HepG2 (cell line): Measurements from ENCODE around the gene LAMP2. TPM values are rescaled to one million over a fixed set of nuclear protein-coding genes. Genes with fewer than 3 reads are reported as not detected.
"Not testable (repeated sequence)": the region's sequence is repeated elsewhere in the genome, so short reads cannot be mapped to it uniquely, and the experiment has no call there.

Experiments used
- ATAC-seq: fragments of 200-7000 bp; cut with Tn5 transposase; 3 replicates; pipeline ENCODE4 v1.9.1; 2020; ENCODE audit warnings: mild to moderate bottlenecking, moderate library complexity
- BruUV-seq: library from RNA; stranded (reverse); fragments of 400-500 nt; replicated peaks from 2 replicates; lab custom pipeline; 2021; lab: Mats Ljungman, UMichigan
- CTCF ChIA-PET: fragments of 300-600 bp; formaldehyde crosslinking; extraction: SDS; loops from one replicate; lab custom pipeline; 2021; ENCODE audit warnings: low total read pairs, inconsistent platforms, low intra/inter-chr PET ratio; lab: Yijun Ruan, JAX
- POLR2A ChIA-PET: fragments of 350-600 bp; sonication (Branson Sonifier 250); formaldehyde crosslinking; loops from one replicate; lab custom pipeline; 2020; ENCODE audit warnings: antibody characterized with exemption, inconsistent platforms; lab: Yijun Ruan, JAX
- DNase-seq: peaks from one replicate; pipeline ENCODE4 v3.0.0-alpha.2; 2015; ENCODE audit warnings: low spot score
- FAIRE-seq: peaks from 3 replicates; lab custom pipeline; 2011; peaks lifted over from hg19 to GRCh38; lab: Jason Lieb, UNC
- H2AFZ ChIP-seq: one replicate; pipeline ENCODE4 v1.6.1; 2011; ENCODE audit warnings: low read length, inconsistent platforms
- H3K27ac ChIP-seq: fragments of 300-600 bp; 3 replicates; pipeline ENCODE4 v1.8.0; 2011; ENCODE audit warnings: mixed run types, mild to moderate bottlenecking, mixed read lengths, low read length, inconsistent platforms; ENCODE audit not compliant: insufficient read depth; ENCODE audit errors: extremely low read length
- H3K27me3 ChIP-seq, 2 experiments: fragments of 200-600 bp in 1 of 2; 2 replicates in 1 of 2; 3 replicates in 1 of 2; pipeline versions ENCODE4 v1.6.0 to v1.8.0; 2011; ENCODE audit warnings: low read length in 2 of 2, mild to moderate bottlenecking in 2 of 2, moderate library complexity in 2 of 2, inconsistent platforms in 1 of 2; ENCODE audit not compliant: insufficient read depth in 2 of 2, control insufficient read depth in 1 of 2
- H3K36me3 ChIP-seq, 2 experiments: fragments of 200-600 bp in 1 of 2; replicated peaks in 1 of 2; 2 replicates in 1 of 2; 3 replicates in 1 of 2; pipeline versions ENCODE4 v1.5.1 to v1.8.0; 2011; ENCODE audit warnings: low read length in 2 of 2, inconsistent platforms in 1 of 2; ENCODE audit not compliant: insufficient read depth in 2 of 2, control insufficient read depth in 1 of 2
- H3K4me1 ChIP-seq: 2 replicates; pipeline ENCODE4 v1.5.1; 2012; ENCODE audit warnings: low read length, inconsistent platforms; ENCODE audit not compliant: insufficient read depth
- H3K4me2 ChIP-seq: 2 replicates; pipeline ENCODE4 v1.6.0; 2011; ENCODE audit warnings: low read depth, low read length, inconsistent platforms
- H3K4me3 ChIP-seq, 3 experiments: fragments of 200-600 bp in 1 of 3; sonication (generic), shearing (Covaris generic) in 1 of 3; replicated peaks in 1 of 3; 2 replicates each; pipeline ENCODE4 v1.5.1; 2011 to 2016; ENCODE audit warnings: low read length in 3 of 3, inconsistent platforms in 2 of 3, low read depth in 2 of 3, mild to moderate bottlenecking in 2 of 3, control low read depth in 1 of 3, mixed read lengths in 1 of 3; ENCODE audit not compliant: insufficient read depth in 1 of 3
- H3K79me2 ChIP-seq: one replicate; pipeline ENCODE4 v1.6.1; 2011; ENCODE audit warnings: low read length, inconsistent platforms; ENCODE audit not compliant: insufficient read depth
- H3K9ac ChIP-seq: 2 replicates; pipeline ENCODE4 v1.6.0; 2011; ENCODE audit warnings: mild to moderate bottlenecking, low read depth, low read length, inconsistent platforms; ENCODE audit not compliant: insufficient read depth
- H3K9me3 ChIP-seq: 2 replicates; pipeline ENCODE4 v1.5.1; 2012; ENCODE audit warnings: mild to moderate bottlenecking, low read length
- H4K20me1 ChIP-seq: 2 replicates; pipeline ENCODE4 v1.6.0; 2011; ENCODE audit warnings: inconsistent platforms, mild to moderate bottlenecking, low read length, moderate library complexity; ENCODE audit not compliant: insufficient read depth
- BCL6 ChIP-seq: IDR thresholded peaks from 2 replicates; pipeline ENCODE4 v1.6.1; 2016; ENCODE audit warnings: missing genetic modification reagents, missing compliant biosample characterization
- GFI1 ChIP-seq: sonication (generic); formaldehyde crosslinking; IDR thresholded peaks from 2 replicates; pipeline ENCODE4 v1.5.0; 2020; ENCODE audit warnings: missing genetic modification reagents, mild to moderate bottlenecking, borderline replicate concordance
- HIVEP1 ChIP-seq: sonication (generic); formaldehyde crosslinking; IDR thresholded peaks from 2 replicates; pipeline ENCODE4 v1.4.0; 2020; ENCODE audit warnings: mild to moderate bottlenecking, missing genetic modification reagents
- HOXA7 ChIP-seq: sonication (generic); formaldehyde crosslinking; IDR thresholded peaks from 2 replicates; pipeline ENCODE4 v1.8.1; 2022; ENCODE audit warnings: mild to moderate bottlenecking, missing genetic modification reagents, moderate library complexity
- KAT2B ChIP-seq: fragments of 150-350 bp; IDR thresholded peaks from 2 replicates; pipeline ENCODE4 v1.6.1; 2014; ENCODE audit warnings: low read depth, low read length, borderline replicate concordance
- NR2F2 ChIP-seq: IDR thresholded peaks from 2 replicates; pipeline ENCODE4 v1.6.1; 2012; ENCODE audit warnings: low read depth, inconsistent platforms, borderline replicate concordance
- RBAK ChIP-seq: sonication (generic); formaldehyde crosslinking; IDR thresholded peaks from 2 replicates; pipeline ENCODE4 v1.5.1; 2020; ENCODE audit warnings: mild to moderate bottlenecking, missing genetic modification reagents
- SIX4 ChIP-seq: sonication (generic); formaldehyde crosslinking; IDR thresholded peaks from 2 replicates; pipeline ENCODE4 v1.4.0; 2020; ENCODE audit warnings: missing genetic modification reagents
- SRY ChIP-seq: sonication (generic); formaldehyde crosslinking; IDR thresholded peaks from 2 replicates; pipeline ENCODE4 v1.8.0; 2022; ENCODE audit warnings: mild to moderate bottlenecking, missing genetic modification reagents
- ZNF589 ChIP-seq: sonication (generic); formaldehyde crosslinking; conservative IDR thresholded peaks from 2 replicates; pipeline ENCODE4 v1.8.0; 2022; ENCODE audit warnings: mild to moderate bottlenecking, moderate library complexity, missing genetic modification reagents
- ZNF616 ChIP-seq: sonication (generic); formaldehyde crosslinking; IDR thresholded peaks from 2 replicates; pipeline ENCODE4 v1.5.0; 2020; ENCODE audit warnings: low read depth, mild to moderate bottlenecking, missing genetic modification reagents
- ZNF878 ChIP-seq: sonication (generic); formaldehyde crosslinking; IDR thresholded peaks from 2 replicates; pipeline ENCODE4 v1.8.1; 2023; ENCODE audit warnings: mild to moderate bottlenecking, missing genetic modification reagents, moderate library complexity
- ZSCAN22 ChIP-seq: sonication (generic); formaldehyde crosslinking; IDR thresholded peaks from 2 replicates; pipeline ENCODE4 v1.4.0; 2020; ENCODE audit warnings: mild to moderate bottlenecking, missing genetic modification reagents
- WGBS: methylation state at CpG from one replicate; pipeline ENCODE4 v1.1.6; 2017; ENCODE audit warnings: low lambda C conversion rate; 5-methylcytosine and 5-hydroxymethylcytosine counted together
- in situ Hi-C: cut with HindIII; loops from 2 replicates; pipeline ENCODE4 v1.10.0; 2017; ENCODE audit warnings: low pct_unique_long_range_greater_than_20kb; ENCODE audit not compliant: extremely low pct_ligation_motif_present
- intact Hi-C: fragments of 100-400 bp; cut with micrococcal nuclease; formaldehyde crosslinking; loops from one replicate; pipeline ENCODE4 v1.10.0; 2022; ENCODE audit not compliant: unreplicated experiment
- polyA plus RNA-seq, 8 experiments: library from polyadenylated mRNA; depleted of rRNA in 3 of 8; stranded (reverse) in 7 of 8; unstranded in 1 of 8; fragments of >200 nt; fragmentation: Illumina TruSeq in 4 of 8; extraction: Trizol in 4 of 8; gene quantifications; 2 replicates each; pipeline versions ENCODE4 v1.2.1 to v1.2.3, GENCODE V29; 2011 to 2016; ENCODE audit warnings: low read depth in 4 of 8, missing spikeins in 1 of 8, mixed read lengths in 1 of 8; ENCODE audit not compliant: insufficient read depth in 1 of 8
- total RNA-seq, 5 experiments: library from RNA; depleted of rRNA; stranded (reverse); fragments of >200 nt; fragmentation: Illumina TruSeq; extraction: Trizol; gene quantifications; 2 replicates each; pipeline ENCODE4 v1.2.3, GENCODE V29; 2016; ENCODE audit warnings: low read depth in 1 of 5
- TF ChIP-seq, protein P1 (sequence below): sonication (generic); formaldehyde crosslinking; conservative IDR thresholded peaks from 2 replicates; pipeline ENCODE4 v1.8.0; 2022; ENCODE audit warnings: low read depth, missing genetic modification reagents
- TF ChIP-seq, protein P2 (sequence below): IDR thresholded peaks from 2 replicates; pipeline ENCODE4 v1.6.1; 2016; ENCODE audit warnings: missing compliant biosample characterization, missing genetic modification reagents, borderline replicate concordance
- TF ChIP-seq, protein P3 (sequence below): sonication (generic); formaldehyde crosslinking; IDR thresholded peaks from 2 replicates; pipeline ENCODE4 v1.9.0; 2021; ENCODE audit warnings: missing genetic modification reagents, borderline replicate concordance

LAMP2 gene
- total and polyA plus RNA-seq, 2 of the 13 experiments (the other 11 are each of a cell fraction or from before 2014, with no cell fraction given): 127 to 170 TPM

DNA sequence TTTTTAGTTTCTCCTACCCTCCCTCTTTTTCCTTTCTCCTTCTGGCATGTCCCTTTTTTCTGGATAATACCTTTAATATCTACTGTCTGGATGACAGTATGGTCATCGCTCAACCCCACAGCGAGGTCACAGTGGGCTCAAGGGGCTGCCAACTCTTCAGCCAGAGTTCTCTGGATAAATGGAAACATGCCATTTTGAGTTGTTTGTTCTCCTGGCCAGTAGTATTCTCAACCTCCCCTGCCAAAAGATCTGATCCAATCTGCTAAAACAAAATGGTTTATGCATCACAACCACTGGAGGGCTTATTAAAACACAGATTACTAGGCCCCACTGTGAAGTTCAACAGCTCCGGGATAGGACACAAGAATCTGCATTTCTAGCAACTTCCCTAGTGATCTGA, 5.0 kb upstream of the LAMP2 start:
- in situ Hi-C loops: loop anchor here (10.0 to 25.0 kb wide), 2 partner anchors 109 to 237 kb away; partner anchors contain the start of gene ATP1B4
- intact Hi-C loops: no loop called here
- FAIRE-seq: no peak

DNA sequence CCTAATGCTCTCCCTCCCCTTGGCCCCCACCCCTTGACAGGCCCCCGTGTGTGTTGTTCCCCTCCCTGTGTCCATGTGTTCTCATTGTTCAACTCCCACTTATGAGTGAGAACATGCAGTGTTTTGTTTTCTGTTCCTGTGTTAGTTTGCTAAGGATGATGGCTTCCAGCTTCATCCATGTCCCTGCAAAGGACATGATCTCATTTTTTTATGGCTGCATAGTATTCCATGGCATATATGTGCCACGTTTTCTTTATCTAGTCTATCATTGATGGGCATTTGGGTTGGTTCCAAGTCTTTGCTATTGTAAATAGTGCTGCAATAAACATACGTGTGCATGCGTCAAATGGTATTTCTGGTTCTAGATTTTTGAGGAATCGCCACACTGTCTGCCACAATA, 561 bp upstream of the LAMP2 start:
- H3K27me3 ChIP-seq, H2AFZ ChIP-seq, H3K9ac ChIP-seq, H3K4me3 ChIP-seq, FAIRE-seq, H3K4me2 ChIP-seq, H3K36me3 ChIP-seq, H3K9me3 ChIP-seq, H4K20me1 ChIP-seq, H3K27ac ChIP-seq, DNase-seq, BruUV-seq, ATAC-seq, CTCF ChIA-PET: not testable (repeated sequence)
- 53% methylated on average over 5 of the region's 5 CpGs for WGBS
- peaks cover 34% of the 10 kb centered on the region for H3K79me2 ChIP-seq
- in situ Hi-C loops (loop anchor here (10.0 to 25.0 kb wide), 2 partner anchors 105 to 232 kb away; partner anchors contain the start of gene ATP1B4), intact Hi-C loops (loop anchor here (10.0 kb wide), 1 partner anchor 155 kb away; the partner anchor contains the start of gene TMEM255A)
- H3K4me1 ChIP-seq: peaks cover 26% of the 10 kb centered on the region
- POLR2A ChIA-PET: interaction anchor here (1.2 to 1.8 kb wide), 3 partner anchors 9 to 283 kb away, joined by 3 to 26 read pairs (median 4); no protein-coding TSS in a partner anchor

More for the DNA sequence above, 5.0 kb upstream of the LAMP2 start:
- ATAC-seq (no peak), DNase-seq (no peak)
- POLR2A ChIA-PET: no interaction called here
- H3K9ac ChIP-seq: no peak overlapping the region
- no peak overlapping the region for H3K27ac ChIP-seq
- no peak overlapping the region for H2AFZ ChIP-seq
- peaks cover 11% of the 10 kb centered on the region for H3K4me1 ChIP-seq
- H4K20me1 ChIP-seq: no peaks in the 10 kb centered on the region
- 82% methylated on average over 2 of the region's 3 CpGs for WGBS
- no peak overlapping the region for H3K4me2 ChIP-seq
- H3K9me3 ChIP-seq: no peaks in the 10 kb centered on the region
- no peaks in the 10 kb centered on the region for H3K36me3 ChIP-seq
- TF ChIP-seq HIVEP1 (CRISPR knock-in tag) (no peak), NR2F2 (no peak), ZSCAN22 (CRISPR knock-in tag) (no peak), ZNF589 (CRISPR knock-in tag) (no peak), SRY (CRISPR knock-in tag) (no peak), HOXA7 (CRISPR knock-in tag) (no peak), SIX4 (CRISPR knock-in tag) (no peak), BCL6 (CRISPR knock-in tag) (no peak), ZNF616 (no peak), GFI1 (CRISPR knock-in tag) (no peak), KAT2B (no peak), RBAK (CRISPR knock-in tag) (no peak), ZNF878 (CRISPR knock-in tag) (no peak)
- TF ChIP-seq, protein P1, sequence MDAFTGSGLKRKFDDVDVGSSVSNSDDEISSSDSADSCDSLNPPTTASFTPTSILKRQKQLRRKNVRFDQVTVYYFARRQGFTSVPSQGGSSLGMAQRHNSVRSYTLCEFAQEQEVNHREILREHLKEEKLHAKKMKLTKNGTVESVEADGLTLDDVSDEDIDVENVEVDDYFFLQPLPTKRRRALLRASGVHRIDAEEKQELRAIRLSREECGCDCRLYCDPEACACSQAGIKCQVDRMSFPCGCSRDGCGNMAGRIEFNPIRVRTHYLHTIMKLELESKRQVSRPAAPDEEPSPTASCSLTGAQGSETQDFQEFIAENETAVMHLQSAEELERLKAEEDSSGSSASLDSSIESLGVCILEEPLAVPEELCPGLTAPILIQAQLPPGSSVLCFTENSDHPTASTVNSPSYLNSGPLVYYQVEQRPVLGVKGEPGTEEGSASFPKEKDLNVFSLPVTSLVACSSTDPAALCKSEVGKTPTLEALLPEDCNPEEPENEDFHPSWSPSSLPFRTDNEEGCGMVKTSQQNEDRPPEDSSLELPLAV: no peak
- TF ChIP-seq, protein P2, sequence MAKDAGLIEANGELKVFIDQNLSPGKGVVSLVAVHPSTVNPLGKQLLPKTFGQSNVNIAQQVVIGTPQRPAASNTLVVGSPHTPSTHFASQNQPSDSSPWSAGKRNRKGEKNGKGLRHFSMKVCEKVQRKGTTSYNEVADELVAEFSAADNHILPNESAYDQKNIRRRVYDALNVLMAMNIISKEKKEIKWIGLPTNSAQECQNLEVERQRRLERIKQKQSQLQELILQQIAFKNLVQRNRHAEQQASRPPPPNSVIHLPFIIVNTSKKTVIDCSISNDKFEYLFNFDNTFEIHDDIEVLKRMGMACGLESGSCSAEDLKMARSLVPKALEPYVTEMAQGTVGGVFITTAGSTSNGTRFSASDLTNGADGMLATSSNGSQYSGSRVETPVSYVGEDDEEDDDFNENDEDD (CRISPR knock-in tag): no peak
- TF ChIP-seq, protein P3, sequence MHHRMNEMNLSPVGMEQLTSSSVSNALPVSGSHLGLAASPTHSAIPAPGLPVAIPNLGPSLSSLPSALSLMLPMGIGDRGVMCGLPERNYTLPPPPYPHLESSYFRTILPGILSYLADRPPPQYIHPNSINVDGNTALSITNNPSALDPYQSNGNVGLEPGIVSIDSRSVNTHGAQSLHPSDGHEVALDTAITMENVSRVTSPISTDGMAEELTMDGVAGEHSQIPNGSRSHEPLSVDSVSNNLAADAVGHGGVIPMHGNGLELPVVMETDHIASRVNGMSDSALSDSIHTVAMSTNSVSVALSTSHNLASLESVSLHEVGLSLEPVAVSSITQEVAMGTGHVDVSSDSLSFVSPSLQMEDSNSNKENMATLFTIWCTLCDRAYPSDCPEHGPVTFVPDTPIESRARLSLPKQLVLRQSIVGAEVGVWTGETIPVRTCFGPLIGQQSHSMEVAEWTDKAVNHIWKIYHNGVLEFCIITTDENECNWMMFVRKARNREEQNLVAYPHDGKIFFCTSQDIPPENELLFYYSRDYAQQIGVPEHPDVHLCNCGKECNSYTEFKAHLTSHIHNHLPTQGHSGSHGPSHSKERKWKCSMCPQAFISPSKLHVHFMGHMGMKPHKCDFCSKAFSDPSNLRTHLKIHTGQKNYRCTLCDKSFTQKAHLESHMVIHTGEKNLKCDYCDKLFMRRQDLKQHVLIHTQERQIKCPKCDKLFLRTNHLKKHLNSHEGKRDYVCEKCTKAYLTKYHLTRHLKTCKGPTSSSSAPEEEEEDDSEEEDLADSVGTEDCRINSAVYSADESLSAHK (CRISPR knock-in tag): no peak
- TF ChIP-seq, all 625 proteins: peak for 0
- no TSS peak for BruUV-seq
- CTCF ChIA-PET: no interaction called here
- Histone ChIP-seq H3K4me3 (no peak overlapping the region), H3K27me3 (no peaks in the 10 kb centered on the region), H3K79me2 (no peaks in the 10 kb centered on the region)
